GM18868 (cell line): ENCODE data around the gene CDY2A.
"Not testable (repeated sequence)": the region's sequence is repeated elsewhere in the genome, so short reads cannot be mapped to it uniquely, and the experiment has no call there.

Experiments
- ATAC-seq: cut with Tn5 transposase; IDR thresholded peaks from one replicate; pipeline ENCODE4 v1.9.1; 2021; ENCODE audit warnings: mild to moderate bottlenecking, moderate library complexity; ENCODE audit not compliant: unreplicated experiment

Gene CDY2A, protein sequence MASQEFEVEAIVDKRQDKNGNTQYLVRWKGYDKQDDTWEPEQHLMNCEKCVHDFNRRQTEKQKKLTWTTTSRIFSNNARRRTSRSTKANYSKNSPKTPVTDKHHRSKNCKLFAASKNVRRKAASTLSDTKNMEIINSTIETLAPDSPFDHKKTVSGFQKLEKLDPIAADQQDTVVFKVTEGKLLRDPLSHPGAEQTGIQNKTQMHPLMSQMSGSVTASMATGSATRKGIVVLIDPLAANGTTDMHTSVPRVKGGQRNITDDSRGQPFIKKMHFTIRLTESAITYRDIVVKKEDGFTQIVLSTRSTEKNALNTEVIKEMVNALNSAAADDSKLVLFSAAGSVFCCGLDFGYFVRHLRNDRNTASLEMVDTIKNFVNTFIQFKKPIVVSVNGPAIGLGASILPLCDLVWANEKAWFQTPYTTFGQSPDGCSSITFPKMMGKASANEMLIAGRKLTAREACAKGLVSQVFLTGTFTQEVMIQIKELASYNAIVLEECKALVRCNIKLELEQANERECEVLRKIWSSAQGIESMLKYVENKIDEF

DNA sequence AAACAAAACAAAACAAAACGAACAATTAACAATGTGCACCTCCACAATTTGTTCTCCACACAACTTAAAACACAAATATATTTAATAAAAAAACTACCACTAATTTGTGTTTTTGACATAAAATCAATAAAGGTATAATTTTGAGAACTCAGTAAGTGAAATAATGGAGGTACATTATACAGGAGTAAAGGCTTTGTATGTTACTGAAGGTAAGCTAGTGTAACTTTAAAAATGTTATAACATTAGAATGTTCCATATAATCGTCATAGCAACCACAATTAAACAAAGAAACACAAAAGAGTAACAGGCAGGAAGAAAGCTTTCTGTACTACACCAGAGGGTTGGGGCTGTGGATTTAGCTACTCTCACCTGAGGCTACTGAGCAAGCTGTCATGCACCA lies at the start of gene CDY2A:
Gene CDY2A (plus strand): TSS at position 301 of the 400 bp plus-strand sequence. CDS start 328 bp downstream, outside the sequence.
- not testable (repeated sequence) for ATAC-seq

DNA sequence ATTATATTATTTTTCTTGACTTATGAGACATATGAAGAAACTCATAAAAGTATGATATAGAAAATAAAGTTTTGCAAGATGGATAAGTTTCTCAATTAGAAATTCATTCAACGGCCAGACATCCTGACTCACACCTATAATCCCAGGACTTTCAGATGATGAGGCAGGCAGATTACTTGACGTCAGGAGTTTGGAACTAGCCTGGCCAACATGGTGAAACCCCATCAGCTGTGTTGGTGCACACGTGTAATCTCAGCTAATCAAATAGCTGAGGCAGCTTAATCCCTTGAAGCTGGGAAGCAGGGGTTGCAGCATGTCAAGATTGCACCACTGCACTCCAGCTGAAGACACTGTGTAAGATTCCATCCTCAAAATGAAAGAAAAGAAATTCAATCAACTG lies 28.0 kb upstream of the CDY2A start:
- ATAC-seq, result not testable (repeated sequence)

DNA sequence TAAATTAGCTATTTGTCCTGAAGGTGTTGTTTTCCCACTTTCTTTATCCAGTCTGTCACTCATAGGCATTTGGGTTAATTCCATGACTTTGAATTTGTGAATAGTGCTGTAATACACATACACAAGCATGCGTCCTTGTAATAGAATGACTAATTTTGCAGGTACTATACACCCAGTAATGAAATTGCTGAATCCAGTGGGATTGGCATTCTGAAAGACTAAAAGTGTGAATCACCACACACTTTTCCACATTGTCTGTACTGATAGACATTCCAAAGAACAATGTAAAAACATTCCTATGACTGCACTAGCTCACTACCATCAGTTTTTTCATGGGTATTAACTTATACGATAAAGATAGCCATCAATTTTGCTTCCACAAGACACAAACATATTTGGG lies 27.3 kb upstream of the CDY2A start:
- not testable (repeated sequence) for ATAC-seq

DNA sequence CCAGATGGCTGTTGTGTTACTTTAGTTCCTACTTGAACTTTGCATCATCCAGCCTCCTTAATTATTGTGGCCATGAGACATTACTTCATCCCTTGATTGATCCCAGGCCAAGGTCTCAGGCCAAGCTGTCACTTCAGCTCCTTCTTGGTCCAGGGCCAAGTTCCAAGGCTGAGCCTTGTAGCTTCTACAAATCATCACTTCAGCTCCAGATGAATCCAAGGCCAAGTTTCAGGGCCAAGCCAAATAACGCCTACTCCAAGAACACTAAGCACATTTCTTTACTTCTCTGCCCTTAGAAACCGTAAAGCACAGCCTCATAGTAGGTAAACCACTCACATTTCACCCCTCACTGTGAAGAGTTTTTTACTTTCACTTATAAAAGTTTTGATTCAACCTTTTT lies 1.7 kb upstream of the CDY2A start:
- ATAC-seq, result not testable (repeated sequence)

DNA sequence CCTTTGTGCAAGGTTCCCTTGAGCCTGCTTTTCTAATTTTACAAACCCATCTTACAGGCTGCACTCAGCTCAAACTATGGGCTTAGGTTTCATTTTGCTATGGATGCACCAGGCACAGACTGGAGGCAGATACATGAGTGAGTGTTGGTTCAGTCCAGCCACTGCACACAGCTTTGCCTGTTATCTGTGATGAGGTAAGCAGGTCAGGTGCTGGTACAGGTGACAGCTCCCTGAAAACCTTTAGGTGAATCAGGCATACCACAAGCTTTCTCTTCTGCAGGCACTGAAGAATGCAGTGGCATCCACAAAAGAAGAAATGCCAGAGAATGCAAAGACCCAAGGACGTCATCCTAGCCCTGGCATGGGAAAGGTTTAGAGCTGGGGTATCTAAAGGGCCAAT lies 3.3 kb downstream of the CDY2A start:
- ATAC-seq, result not testable (repeated sequence)

DNA sequence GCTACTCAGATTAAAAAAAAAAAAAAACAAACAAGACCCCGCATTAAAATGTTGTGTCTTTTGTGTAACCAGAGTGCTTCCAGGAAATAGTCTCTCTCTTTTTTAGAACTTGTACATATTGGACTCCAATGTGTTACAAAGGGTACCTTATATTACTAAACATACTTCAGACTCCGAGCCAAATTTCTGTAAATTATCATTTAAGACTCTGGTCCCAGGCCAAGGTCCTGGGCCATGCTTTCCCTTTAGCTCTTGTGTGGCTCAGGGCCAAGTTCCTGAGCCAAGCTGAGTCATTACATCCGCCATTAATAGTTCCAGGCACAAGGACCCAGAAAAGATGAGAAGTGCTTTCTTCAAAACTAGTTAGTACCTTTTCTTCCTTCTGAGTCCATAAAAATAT lies 4.6 kb downstream of the CDY2A start:
- ATAC-seq, result not testable (repeated sequence)

DNA sequence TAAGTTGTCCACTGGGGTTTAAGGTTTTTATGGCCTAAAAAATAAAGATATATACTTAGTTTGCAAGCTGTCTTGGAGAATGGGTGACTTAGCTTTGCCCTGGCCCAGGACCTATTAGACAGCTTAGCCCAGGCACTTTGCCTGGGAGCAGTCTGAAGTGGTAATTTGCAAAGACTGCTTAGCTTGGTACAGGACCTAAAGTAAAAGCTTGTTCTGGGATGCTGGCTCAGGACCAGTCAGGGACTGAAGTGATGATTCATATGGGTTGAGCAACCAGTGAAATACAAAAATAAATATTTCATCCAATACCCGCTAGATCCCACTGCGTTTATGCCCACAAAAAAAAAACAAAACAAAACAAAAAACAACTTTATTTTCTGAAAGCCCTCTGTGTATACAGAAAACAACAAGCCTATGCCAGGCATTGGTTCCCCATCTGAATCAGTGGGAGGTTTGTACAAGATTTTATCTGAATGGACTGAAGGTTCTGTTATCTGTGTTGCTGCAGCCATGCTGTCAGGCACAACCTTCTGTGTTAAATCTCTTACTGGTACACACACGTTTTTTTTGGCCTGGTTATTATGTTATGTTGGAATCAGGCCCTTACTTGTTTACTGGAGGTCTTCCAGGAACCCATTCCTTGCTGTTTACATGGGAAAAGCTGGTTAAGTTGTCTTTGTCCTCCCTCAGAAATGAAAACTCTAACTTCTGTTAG lies 8.7 kb downstream of the CDY2A start:
- not testable (repeated sequence) for ATAC-seq

DNA sequence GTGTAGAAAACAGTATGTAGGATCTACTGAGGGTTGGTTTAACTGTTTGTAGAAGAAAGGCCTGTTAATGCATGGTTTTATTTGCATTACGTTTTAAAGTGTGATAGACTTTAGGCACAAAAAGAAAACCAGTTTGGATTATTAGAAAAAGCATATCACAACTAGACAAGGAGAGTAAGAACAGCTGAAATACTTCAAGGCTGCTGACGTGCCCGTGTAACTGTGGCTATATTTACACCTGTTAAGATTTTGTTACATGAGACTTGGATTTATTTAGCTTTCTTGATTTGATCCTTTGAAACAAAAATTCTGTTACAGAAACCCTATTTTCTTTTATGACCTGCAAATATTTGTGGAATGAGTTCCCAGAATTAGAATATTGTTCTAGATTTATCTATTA lies 9.3 kb downstream of the CDY2A start:
- not testable (repeated sequence) for ATAC-seq

DNA sequence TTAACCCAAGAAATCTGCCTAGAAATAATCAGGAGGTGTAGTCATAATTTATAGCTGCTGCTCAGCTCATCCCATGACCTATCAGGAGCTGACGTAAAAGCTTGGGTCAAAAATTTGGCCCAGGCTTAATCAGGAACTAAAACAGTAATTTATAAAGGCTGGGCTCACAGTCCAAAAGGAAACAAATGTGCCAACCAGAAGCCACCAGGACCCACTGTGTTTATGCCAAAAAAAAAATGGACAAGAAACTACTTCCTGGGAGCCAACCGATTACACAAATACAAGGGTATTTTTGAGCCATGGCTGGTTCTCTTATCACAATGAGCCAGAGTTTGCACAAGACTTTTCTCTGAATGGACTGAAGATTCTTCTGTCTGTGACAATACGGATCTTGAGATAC lies 19.4 kb downstream of the CDY2A start:
- ATAC-seq, result not testable (repeated sequence)

DNA sequence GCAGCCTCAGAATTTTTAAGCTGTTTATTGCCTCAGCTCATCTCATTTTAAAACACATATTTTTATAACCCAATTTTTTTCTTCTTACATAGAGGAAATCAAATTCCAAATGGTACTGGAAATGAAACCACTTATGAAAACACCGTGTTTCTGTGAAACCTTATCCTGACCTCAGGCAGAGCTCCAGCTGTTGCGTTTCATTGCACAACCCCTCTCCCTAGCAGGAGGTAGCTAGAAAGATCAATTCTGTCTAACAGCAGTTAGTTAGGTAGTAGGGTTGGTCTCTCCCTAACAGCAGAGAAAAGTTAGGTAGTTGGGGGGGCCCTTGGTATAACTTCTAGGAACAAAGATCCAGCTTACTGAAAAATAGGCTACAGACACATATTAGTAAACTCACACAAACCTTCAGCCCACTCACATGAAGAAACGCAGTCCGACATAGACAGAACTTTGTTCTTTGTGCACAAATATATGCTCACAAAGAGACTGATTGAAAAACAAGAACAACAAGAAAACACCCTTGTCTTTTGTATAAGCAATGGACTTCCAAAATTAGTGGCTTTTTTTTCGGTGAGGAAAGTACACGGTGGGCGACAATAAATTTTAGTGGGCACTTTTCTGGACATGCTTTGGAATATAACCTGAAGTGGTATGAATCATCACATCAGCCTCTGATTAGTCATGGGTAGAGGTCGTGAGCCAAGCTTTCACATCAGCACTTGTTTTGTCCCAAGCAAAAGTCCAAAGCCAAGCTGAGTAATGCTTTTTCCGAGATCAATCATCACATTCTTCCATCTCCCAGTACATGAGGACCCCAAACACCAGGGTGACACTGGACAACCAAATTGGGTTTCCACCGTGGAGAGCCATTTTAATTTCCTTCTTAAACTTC lies 22.8 kb downstream of the CDY2A start:
- ATAC-seq, result not testable (repeated sequence)

DNA sequence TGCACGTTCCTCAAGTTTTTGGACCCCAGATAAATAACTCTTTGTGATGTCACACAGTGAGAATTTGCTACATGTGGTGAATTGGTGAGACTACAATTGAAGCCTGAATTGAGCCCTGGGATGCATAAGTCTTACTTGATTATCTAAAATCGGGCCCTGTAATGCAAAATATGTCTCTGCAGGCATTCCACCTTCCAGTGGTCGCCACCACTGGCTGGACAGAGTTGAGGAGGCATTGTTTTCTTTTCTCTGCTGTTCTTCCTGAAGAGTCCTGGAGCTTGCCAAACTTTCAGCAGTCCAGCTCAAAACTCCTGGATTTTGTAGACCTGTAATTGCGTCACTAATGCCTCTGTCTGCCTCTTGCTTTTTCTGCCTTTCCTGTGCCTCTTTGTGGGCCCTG lies 23.5 kb downstream of the CDY2A start:
- not testable (repeated sequence) for ATAC-seq

DNA sequence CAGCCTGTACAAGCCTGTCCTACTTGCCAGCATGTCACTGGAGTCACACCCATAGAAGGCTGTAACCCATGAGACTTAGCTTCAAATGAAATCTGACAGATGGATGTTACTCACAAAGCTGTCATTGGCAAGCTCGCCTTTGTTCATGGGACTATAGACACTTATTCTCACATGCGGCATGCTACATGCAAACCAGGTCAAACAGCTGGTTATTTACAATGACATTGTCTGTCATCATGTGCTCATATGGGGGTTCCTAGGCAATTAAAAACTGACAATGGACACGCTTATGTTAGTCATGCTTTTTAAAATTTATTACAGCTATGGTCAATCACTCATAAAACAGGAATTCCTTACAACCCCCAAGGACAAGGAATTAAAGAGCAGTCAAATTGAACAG lies 30.9 kb downstream of the CDY2A start:
- ATAC-seq, result not testable (repeated sequence)

DNA sequence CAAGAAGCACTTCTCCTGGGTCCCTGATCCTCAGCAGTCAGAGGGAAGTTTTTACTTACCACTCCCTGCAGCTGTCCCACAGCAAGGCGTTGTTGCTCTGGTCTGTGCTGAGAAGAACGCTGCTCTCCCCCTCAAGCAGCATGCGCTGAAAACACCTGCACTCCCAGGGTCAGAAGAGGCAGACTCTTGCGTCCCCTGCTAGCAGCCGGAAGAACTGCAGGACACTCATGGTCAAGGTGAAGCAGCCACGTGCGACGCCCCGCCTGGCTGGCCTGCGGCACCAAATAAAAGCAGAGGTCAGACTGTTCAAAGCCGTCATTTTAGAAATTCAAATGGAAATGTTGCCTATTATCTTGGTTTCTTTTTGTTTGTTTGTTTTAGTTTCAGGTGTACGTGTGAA lies 47.9 kb downstream of the CDY2A start:
- ATAC-seq, result not testable (repeated sequence)
